Loucy (cell line): ENCODE results near the gene BCL3.

Experiments
- CTCF ChIP-seq: fragments of 200-600 bp; sonication (generic); conservative IDR thresholded peaks from 2 replicates; pipeline ENCODE4 v1.5.1; 2014; ENCODE audit warnings: mild to moderate bottlenecking, antibody characterized with exemption, low read length
- EZH2phosphoT487 ChIP-seq: fragments of 200-600 bp; IDR thresholded peaks from 2 replicates; pipeline ENCODE4 v1.6.1; 2018; ENCODE audit warnings: antibody characterized with exemption, mild to moderate bottlenecking, moderate library complexity, borderline replicate concordance

GRCh38 chr19:44700547-44700946 is 48.0 kb upstream of the BCL3 start:
- TF ChIP-seq CTCF = no peak
- no peak for TF ChIP-seq EZH2phosphoT487
